ENCODE results near the gene SERPINA9.

GRCh38 chr14:94471045-94471444 is 5.0 kb downstream of the SERPINA9 start:
- TF ChIP-seq, protein P1, sequence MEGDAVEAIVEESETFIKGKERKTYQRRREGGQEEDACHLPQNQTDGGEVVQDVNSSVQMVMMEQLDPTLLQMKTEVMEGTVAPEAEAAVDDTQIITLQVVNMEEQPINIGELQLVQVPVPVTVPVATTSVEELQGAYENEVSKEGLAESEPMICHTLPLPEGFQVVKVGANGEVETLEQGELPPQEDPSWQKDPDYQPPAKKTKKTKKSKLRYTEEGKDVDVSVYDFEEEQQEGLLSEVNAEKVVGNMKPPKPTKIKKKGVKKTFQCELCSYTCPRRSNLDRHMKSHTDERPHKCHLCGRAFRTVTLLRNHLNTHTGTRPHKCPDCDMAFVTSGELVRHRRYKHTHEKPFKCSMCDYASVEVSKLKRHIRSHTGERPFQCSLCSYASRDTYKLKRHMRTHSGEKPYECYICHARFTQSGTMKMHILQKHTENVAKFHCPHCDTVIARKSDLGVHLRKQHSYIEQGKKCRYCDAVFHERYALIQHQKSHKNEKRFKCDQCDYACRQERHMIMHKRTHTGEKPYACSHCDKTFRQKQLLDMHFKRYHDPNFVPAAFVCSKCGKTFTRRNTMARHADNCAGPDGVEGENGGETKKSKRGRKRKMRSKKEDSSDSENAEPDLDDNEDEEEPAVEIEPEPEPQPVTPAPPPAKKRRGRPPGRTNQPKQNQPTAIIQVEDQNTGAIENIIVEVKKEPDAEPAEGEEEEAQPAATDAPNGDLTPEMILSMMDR (conservative IDR thresholded peaks at IDR 0.05), result no peak
- TF ChIP-seq EZH2 (IDR thresholded peaks at IDR 0.05; ENCODE audit: low read depth), result no peak

Measured in PC-9 (cell line).